NT2/D1 (cell line): ENCODE measurements around the gene NR0B2.

Experiments used
- SUZ12 ChIP-seq: IDR thresholded peaks from 2 replicates; pipeline ENCODE4 v1.6.1; 2011; ENCODE audit not compliant: insufficient read length, insufficient read depth; ENCODE audit errors: extremely low read depth
- ZNF274 ChIP-seq: IDR thresholded peaks from 2 replicates; pipeline ENCODE4 v1.6.1; 2011; ENCODE audit warnings: mild to moderate bottlenecking, low read depth, low read length

GRCh38 chr1:26890467-26890796, 23.3 kb downstream of the NR0B2 start:
- no peak for TF ChIP-seq SUZ12
- no peak for TF ChIP-seq ZNF274
